ENCODE measurements around the gene TDRKH.
A peak's percentile ranks its signal among the peaks of the same experiment; 100 is the strongest.
"Not testable (repeated sequence)": the region's sequence is repeated elsewhere in the genome, so short reads cannot be mapped to it uniquely, and the experiment has no call there.

TDRKH gene

GRCh38 chr1:151759241-151759640 lies 31.1 kb downstream of the TDRKH start:
- DNase-seq: no peak

GRCh38 chr1:151756291-151756690 lies 34.0 kb downstream of the TDRKH start:
- peak; percentile 25 for DNase-seq

DNA sequence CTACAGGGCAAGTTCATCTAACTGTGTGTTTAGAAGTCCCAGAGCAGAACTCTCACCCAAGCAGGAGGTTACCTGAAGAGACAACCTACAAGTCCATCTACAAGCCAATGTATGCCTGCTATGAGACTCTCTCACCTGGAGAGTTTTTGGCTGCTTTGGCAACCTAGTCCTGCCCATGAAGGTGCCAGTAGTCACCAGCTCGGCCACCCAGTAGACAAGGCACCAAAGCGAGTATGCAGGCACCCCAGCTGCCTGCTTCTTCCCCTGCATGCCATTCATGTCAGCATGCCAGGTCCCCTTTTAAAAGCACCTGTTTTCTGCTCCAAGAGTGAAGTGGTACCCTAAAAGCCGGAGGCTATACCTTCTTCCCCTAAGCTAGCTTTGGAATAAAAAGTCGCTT lies 48.8 kb downstream of the TDRKH start:
- DNase-seq: no peak

DNA sequence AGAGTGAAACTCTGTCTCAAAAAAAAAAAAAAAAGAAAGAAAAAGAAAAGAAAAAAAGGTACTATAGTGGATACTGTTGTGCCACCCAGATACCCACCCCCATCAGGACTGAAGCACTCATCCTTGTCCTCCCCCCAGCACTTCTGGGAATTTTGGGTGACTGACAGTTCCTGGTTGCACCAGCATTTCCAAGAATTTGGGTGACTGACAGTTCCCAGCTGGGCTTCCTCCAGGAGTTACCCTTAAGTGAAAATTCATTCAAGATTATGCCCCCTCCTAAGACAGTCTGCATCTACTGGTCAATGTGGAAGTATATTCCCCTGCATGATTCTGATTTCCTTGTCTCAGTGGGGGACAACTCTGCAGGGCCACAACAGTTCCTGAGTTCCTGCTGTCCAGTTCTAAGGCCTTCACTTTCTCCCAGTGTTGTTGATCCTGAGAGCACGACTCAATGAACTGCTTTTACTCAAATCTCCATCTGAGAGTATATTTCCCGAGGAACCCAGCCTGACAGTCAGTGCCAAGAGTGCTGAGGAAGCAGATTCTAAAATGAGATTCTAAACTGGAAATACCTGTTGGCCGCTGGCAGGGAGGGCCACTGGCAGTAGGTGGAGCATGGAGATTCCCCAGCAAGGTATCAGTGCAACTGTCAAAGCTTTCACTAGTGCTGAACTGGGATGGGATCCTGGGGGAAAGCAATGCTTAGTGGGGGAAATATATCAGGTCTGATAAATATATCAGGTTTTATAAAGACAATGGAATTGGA lies 50.5 kb downstream of the TDRKH start:
- DNase-seq: peak; percentile 26

DNA sequence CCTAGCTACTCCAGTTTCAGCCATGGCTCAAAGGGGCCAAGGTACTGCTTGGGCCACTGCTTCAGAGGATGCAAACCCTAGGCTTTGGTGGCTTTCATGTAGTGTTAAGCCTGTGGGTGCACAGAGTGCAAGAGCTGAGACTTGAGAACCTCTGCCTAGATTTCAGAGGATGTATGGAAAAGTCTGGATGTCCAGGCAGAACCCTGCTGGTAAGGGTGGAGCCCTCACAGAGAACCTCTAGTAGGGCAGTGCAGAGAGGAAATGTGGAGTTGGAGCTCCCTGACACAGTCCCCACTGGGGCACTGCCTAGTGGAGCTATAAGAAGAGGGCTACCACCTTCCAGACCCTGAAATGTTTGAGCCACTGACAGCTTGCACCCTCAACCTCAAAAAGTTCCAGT lies 52.8 kb downstream of the TDRKH start:
- no peak for DNase-seq

DNA sequence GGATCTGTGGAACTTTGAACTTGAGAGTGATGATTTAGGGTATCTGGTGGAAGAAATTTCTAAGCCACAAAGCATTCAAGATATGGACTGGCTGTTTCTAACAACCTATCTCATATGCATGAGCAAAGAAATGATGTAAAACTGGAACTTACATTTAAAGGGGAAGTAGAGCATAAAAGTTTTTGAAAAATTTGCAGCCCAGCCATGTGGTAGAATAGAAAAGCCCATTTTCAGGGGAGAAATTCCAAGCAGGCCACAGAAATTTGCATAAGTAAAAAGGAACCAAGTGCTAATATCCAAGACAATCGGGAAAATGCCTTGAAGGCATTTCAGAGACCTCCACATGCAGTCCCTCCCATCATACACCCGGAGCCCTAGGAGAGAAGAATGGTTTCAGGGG lies 53.3 kb downstream of the TDRKH start:
- DNase-seq: peak; percentile 35

DNA sequence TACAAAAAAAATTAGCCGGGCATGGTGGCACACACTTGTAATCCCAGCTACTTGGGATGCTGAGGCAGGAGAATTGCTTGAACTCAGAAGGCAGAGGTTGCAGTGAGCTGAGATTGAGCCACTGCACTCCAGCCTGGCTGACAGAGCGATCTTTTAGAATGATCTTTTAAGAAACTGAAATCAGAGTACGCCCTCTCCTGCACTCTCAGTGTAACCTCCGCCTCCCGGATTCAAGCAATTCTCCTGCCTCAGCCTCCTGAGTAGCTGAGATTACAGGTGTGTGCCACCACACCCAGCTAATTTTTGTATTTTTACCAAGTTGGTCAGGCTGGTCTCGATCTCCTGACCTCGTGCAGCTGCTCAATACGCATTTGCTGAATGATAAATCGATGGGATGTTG lies 56.3 kb downstream of the TDRKH start:
- DNase-seq: not testable (repeated sequence)

GRCh38 chr1:151733126-151733525 lies 57.2 kb downstream of the TDRKH start:
- DNase-seq: no peak

DNA sequence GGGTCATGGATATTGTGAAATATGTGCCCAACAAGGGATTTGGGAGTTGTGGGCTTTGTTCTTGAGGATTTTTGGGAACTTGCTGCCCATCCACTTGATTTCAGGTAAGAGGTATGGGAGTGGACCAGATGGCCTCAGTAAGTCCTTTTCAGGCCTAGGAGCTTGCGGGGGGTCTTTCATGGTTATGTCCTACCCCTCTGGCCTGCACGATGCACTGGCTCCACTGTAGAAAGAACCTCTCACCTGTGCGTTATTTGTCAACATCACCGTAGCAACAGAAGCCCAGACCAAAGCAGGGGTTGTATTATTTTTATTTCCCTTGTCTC lies 60.4 kb downstream of the TDRKH start:
- no peak for DNase-seq

- DNase-seq: no peak
These were observed 60.9 kb downstream of the TDRKH start for GRCh38 chr1:151729157-151729965.

DNA sequence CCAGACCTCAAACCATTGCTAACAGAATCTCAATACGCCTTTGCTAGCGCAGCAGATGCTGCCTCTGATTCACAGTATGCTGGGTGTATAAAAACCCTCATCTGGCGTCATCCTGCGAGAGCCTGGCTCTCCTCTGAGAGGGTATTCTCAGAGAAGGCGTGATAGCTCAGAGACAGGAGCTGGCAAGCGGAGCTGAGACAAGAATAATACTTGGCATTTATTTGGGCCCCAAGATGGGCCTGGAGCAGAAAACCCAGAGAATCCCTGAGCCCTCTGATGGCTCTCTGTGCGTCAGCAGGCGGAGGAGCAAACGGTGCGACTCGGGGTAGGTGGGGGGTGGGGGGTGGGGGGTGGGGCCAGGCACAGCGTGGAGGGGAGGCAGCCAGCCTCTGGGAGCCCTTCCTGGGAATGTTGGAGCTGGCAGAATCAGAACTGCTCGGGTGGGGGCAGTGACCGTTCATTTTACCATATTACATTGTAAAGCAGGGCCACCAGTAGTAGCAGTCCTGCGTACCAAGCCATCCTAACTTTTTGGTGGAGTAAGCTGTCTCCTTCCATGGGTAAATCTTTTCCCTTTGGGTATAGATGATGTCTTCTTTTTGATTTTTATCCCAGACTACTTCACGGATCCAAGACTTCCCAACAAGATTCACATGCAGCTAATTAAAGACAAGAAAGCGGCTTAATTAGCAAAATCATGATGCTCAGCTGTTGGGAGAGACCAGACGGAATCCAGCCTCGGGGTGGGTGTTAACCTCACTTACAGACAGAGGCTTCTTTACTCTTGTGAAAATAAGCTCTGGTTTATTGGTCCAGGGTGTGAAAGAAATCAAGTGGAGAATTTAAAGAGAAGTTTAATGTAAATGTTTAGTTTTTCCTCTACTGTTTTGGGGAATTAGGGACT lies 61.9 kb downstream of the TDRKH start:
- no peak for DNase-seq

- DNase-seq: no peak
These were observed 66.5 kb downstream of the TDRKH start for GRCh38 chr1:151723726-151724370.
